GM23338 (cell line): ENCODE data around the gene ALPP. TPM values are rescaled to one million over a fixed set of nuclear protein-coding genes. Genes with fewer than 3 reads are reported as not detected.
A peak's percentile ranks its signal among the peaks of the same experiment; 100 is the strongest.
"Not testable (repeated sequence)": the region's sequence is repeated elsewhere in the genome, so short reads cannot be mapped to it uniquely, and the experiment has no call there.

Experiments used
- ATAC-seq: fragments of 200-7000 bp; cut with Tn5 transposase; 3 replicates; pipeline ENCODE4 v1.9.1; 2020
- DNase-seq: peaks from one replicate; pipeline ENCODE4 v3.0.0-alpha.2; 2015; ENCODE audit warnings: low spot score
- H2AFZ ChIP-seq: fragments of 200-600 bp; sonication (generic); 2 replicates; pipeline ENCODE4 v1.8.0; 2016; ENCODE audit warnings: antibody characterized with exemption, mild to moderate bottlenecking, moderate library complexity
- H3F3A ChIP-seq: fragments of 200-600 bp; sonication (generic); replicated peaks from 2 replicates; pipeline ENCODE4 v1.8.0; 2017; ENCODE audit warnings: antibody characterized with exemption, mixed run types, low read depth
- H3K27ac ChIP-seq: fragments of 200-600 bp; sonication (generic); 2 replicates; pipeline ENCODE4 v1.6.1; 2016; ENCODE audit warnings: low read depth
- H3K27me3 ChIP-seq: fragments of 200-600 bp; sonication (generic); 2 replicates; pipeline ENCODE4 v1.8.0; 2016; ENCODE audit warnings: mild to moderate bottlenecking, mixed run types, moderate library complexity; ENCODE audit not compliant: insufficient read depth
- H3K36me3 ChIP-seq: fragments of 200-600 bp; sonication (generic); 2 replicates; pipeline ENCODE4 v1.8.0; 2016; ENCODE audit warnings: mild to moderate bottlenecking; ENCODE audit not compliant: insufficient read depth
- H3K4me1 ChIP-seq: fragments of 200-600 bp; sonication (generic); 2 replicates; pipeline ENCODE4 v1.8.0; 2016; ENCODE audit warnings: mild to moderate bottlenecking, moderate library complexity; ENCODE audit not compliant: insufficient read depth
- H3K4me2 ChIP-seq: fragments of 200-600 bp; sonication (generic); 2 replicates; pipeline ENCODE4 v1.7.1; 2017; ENCODE audit warnings: mixed run types
- H3K4me3 ChIP-seq: fragments of 200-600 bp; sonication (generic); 2 replicates; pipeline ENCODE4 v1.6.1; 2016; ENCODE audit warnings: mixed run types
- H3K79me2 ChIP-seq: fragments of 200-600 bp; sonication (generic); replicated peaks from 2 replicates; pipeline ENCODE4 v1.8.0; 2017; ENCODE audit warnings: mild to moderate bottlenecking; ENCODE audit not compliant: insufficient read depth
- H3K9me2 ChIP-seq: fragments of 200-600 bp; sonication (generic); 2 replicates; pipeline ENCODE4 v1.8.0; 2017; ENCODE audit not compliant: insufficient read depth
- H4K20me1 ChIP-seq: fragments of 200-600 bp; sonication (generic); replicated peaks from 2 replicates; pipeline ENCODE4 v1.8.0; 2017; ENCODE audit warnings: mild to moderate bottlenecking; ENCODE audit not compliant: insufficient read depth
- H3K27ac Mint-ChIP-seq: 2 replicates; pipeline ENCODE4 v1.8.0; 2020; ENCODE audit warnings: inconsistent platforms, mild to moderate bottlenecking, moderate library complexity, mixed read lengths
- H3K27me3 Mint-ChIP-seq: 3 replicates; pipeline ENCODE4 v1.8.0; 2022; ENCODE audit warnings: low read depth, mild to moderate bottlenecking, moderate library complexity, mixed read lengths, inconsistent platforms; ENCODE audit not compliant: insufficient read depth, poor library complexity
- H3K36me3 Mint-ChIP-seq: 3 replicates; pipeline ENCODE4 v1.8.0; 2021; ENCODE audit warnings: low read depth, mild to moderate bottlenecking, inconsistent platforms, moderate library complexity, mixed read lengths
- H3K4me1 Mint-ChIP-seq: 3 replicates; pipeline ENCODE4 v1.8.0; 2020; ENCODE audit warnings: mild to moderate bottlenecking, inconsistent platforms, mixed read lengths
- H3K4me3 Mint-ChIP-seq: 3 replicates; pipeline ENCODE4 v1.8.0; 2021; ENCODE audit warnings: moderate library complexity, mild to moderate bottlenecking, inconsistent platforms, mixed read lengths
- H3K9me3 Mint-ChIP-seq: 3 replicates; pipeline ENCODE4 v1.8.0; 2020; ENCODE audit warnings: moderate library complexity, mild to moderate bottlenecking, inconsistent platforms, mixed read lengths
- CREB1 ChIP-seq: fragments of 250-450 bp; sonication (Bioruptor Pico); IDR thresholded peaks from 2 replicates; pipeline ENCODE4 v1.5.0; 2020; ENCODE audit warnings: low read depth, mild to moderate bottlenecking, moderate library complexity
- CTCF ChIP-seq, 2 experiments: fragments of 200-600 bp in 1 of 2; sonication (generic) in 1 of 2; conservative IDR thresholded peaks; 2 replicates each; pipeline versions ENCODE4 v1.5.1 to v1.6.1; 2016 to 2017; ENCODE audit warnings: antibody characterized with exemption in 2 of 2, low read depth in 2 of 2, mild to moderate bottlenecking in 2 of 2, moderate library complexity in 1 of 2
- EZH2 ChIP-seq: fragments of 200-600 bp; sonication (generic); IDR thresholded peaks from one replicate; pipeline ENCODE4 v1.8.0; 2017; ENCODE audit warnings: antibody characterized with exemption, mild to moderate bottlenecking, low read depth; ENCODE audit not compliant: unreplicated experiment
- JUNB ChIP-seq: IDR thresholded peaks from one replicate; pipeline ENCODE4 v1.6.1; 2016; ENCODE audit warnings: antibody characterized with exemption; ENCODE audit not compliant: unreplicated experiment
- polyA plus RNA-seq: library from polyadenylated mRNA; unstranded; fragments of >200 nt; fragmentation: Nextera tagmentation; extraction: Ambion mirVana; gene quantifications from 2 replicates; pipeline ENCODE4 v1.2.1, GENCODE V29; 2016
- total RNA-seq: library from RNA; depleted of rRNA; stranded (reverse); fragments of >200 nt; shearing (Covaris generic); gene quantifications from 2 replicates; pipeline ENCODE4 v1.2.3, GENCODE V29; 2014

ALPP gene
- total and polyA plus RNA-seq, 2 experiments from 2014 or later, result 0.28 TPM; not detected in 1

GRCh38 chr2:232369126-232369951 lies 9.2 kb upstream of the ALPP start:
- Histone ChIP-seq H3K4me1 (no peaks in the 10 kb centered on the region; the same call in 1 of the 2 replicates), H2AFZ (no peak overlapping the region), H3K4me3 (no peak overlapping the region), H3K9me2 (no peaks in the 10 kb centered on the region), H3K27ac (no peak overlapping the region), H4K20me1 (no peaks in the 10 kb centered on the region), H3F3A (0 out of 2 replicates have a peak, but pooled peaks cover 2% of the 10 kb centered on the region), H3K4me2 (0 out of 2 replicates have a peak overlapping the region, but pooled peaks have one; percentile 14), H3K36me3 (no peaks in the 10 kb centered on the region), H3K79me2 (no peaks in the 10 kb centered on the region), H3K27me3 (no peaks in the 10 kb centered on the region)
- H3K4me3 Mint-ChIP-seq, result no peak overlapping the region
- H3K27me3 Mint-ChIP-seq, result peaks cover 7% of the 10 kb centered on the region
- H3K36me3 Mint-ChIP-seq, result no peaks in the 10 kb centered on the region
- ATAC-seq (no peak), DNase-seq (no peak)
- TF ChIP-seq CREB1 (CRISPR knock-in tag), result no peak
- no peak for TF ChIP-seq EZH2
- TF ChIP-seq CTCF (conservative IDR thresholded peaks at IDR 0.05; ENCODE audit: low read depth in 2 of 2), result no peak
- no peak for TF ChIP-seq JUNB
- H3K9me3 Mint-ChIP-seq, result no peaks in the 10 kb centered on the region; the same call in 2 of the 3 replicates
- no peak overlapping the region for H3K27ac Mint-ChIP-seq
- peaks cover 31% of the 10 kb centered on the region for H3K4me1 Mint-ChIP-seq

- not testable (repeated sequence) for H3F3A ChIP-seq, H3K36me3 Mint-ChIP-seq, H3K27ac ChIP-seq, H3K79me2 ChIP-seq, H3K9me2 ChIP-seq, H3K9me3 Mint-ChIP-seq, H3K27me3 Mint-ChIP-seq, H2AFZ ChIP-seq, H4K20me1 ChIP-seq, H3K4me1 ChIP-seq, H3K27ac Mint-ChIP-seq, H3K27me3 ChIP-seq, H3K4me3 ChIP-seq, H3K36me3 ChIP-seq, H3K4me3 Mint-ChIP-seq, H3K4me2 ChIP-seq
- DNase-seq, result peak; percentile 37
- TF ChIP-seq CTCF (conservative IDR thresholded peaks at IDR 0.05; ENCODE audit: low read depth in 2 of 2), result 0 out of 4 replicates have a peak, but pooled peaks of 1 of the 2 experiments have one; percentile 3
- peak; percentile 27 for ATAC-seq
- peaks cover 37% of the 10 kb centered on the region for H3K4me1 Mint-ChIP-seq
Observed at GRCh38 chr2:232370007-232370406, 8.5 kb upstream of the ALPP start.
